HG02588 (cell line): Measurements from ENCODE around the gene SSC4D.
"Not testable (repeated sequence)": the region's sequence is repeated elsewhere in the genome, so short reads cannot be mapped to it uniquely, and the experiment has no call there.

Source experiments
- ATAC-seq: cut with Tn5 transposase; IDR thresholded peaks from one replicate; pipeline ENCODE4 v1.9.1; 2021; ENCODE audit warnings: mild to moderate bottlenecking, moderate library complexity; ENCODE audit not compliant: unreplicated experiment

The SSC4D gene

DNA sequence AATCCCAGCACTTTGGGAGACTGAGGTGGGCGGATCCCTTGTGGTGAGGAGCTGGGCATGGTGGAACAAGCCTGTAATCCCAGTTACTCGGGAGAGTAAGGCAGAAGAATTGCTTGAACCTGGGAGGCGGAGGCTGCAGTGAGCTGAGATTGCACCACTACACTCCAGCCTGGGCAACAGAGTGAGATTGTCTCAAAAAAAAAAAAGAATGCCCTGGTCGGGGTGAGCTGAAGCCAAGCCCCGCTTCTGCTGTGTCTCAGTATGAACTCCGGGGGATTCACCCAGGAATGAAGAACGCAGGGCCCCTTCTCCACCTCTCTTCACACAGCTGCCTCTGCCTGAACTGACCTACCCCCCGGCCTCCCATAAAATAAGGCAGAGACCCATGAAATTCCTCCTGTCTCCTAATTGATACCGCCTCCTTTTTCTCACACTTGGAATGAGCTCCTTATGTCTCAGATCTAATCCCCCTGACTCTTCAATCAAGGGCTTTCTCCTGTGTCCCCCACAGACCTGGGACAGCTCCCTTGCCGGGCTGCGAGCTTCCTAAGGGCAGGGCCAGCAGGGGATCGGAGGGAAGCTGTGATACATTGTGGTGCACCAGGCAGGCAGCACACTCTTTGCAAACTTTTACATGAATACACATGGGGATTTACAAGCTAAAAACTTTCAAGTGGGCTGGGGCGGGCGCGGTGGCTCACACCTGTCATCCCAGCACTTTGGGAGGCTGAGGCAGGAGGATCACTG is 14.3 kb upstream of the SSC4D start:
- ATAC-seq = no peak

DNA sequence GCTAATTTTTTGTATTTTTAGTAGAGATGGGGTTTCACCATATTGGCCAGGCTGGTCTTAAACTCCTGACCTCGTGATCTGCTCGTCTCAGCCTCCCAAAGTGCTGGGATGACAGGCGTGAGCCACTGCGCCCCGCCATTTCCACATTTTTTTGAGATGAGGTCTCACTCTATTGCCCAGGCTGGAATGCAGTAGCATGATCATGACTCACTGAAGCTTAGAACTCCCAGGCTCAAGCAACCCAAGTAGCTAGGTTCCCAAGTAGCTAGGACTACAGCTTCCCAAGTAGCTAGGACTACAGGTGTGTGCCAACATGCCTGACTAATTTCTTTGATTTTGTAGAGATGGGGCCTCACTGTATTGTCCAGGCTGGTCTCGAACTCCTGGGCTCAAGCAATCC is 11.6 kb upstream of the SSC4D start:
- not testable (repeated sequence) for ATAC-seq

DNA sequence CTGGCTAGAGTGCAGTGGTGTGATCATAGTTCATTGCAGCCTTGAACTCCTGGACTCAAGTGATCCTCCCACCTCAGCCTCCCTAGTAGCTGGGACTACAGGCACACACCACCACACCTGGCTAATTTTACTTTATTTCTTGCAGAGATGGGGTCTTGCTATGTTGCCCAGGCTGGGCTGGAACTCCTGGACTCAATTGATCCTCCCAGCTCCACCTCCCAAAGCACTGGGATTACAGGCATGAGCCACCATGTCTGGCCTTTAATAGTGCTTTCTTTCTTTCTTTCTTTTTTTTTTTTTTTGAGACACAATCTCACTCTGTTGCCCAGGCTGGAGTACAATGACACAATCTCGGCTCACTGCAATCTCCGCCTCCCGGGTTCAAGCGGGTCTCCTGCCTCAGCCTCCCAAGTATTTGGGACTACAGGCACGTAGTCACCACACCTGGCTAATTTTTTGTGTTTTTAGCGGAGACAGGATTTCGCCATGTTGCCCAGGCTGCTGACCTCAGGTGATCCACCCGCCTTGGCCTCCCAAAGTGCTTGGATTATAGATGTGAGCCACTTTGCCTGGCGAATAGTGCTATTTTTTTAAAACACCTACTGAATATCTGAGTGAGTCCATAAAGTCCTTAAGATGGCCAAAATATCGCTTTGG is 8.3 kb upstream of the SSC4D start:
- ATAC-seq = not testable (repeated sequence)

DNA sequence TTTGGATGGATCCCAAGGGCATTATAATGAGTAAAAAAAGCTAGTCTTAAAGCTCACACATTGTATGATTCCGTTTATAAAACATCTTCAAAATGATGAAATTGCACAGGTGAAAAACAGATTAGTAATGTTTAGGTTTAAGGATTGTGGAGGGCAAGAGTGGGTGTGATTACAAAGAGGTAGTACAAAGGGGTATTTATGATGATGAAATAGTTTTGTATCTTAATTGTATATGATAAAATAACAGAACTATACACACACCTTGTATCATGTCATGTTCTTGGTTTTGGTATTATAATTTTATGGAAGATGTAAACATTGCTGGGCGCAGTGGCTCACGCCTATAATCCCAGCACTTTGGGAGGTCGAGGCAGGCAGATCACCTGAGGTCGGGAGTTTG is 2.8 kb upstream of the SSC4D start:
- ATAC-seq = no peak

DNA sequence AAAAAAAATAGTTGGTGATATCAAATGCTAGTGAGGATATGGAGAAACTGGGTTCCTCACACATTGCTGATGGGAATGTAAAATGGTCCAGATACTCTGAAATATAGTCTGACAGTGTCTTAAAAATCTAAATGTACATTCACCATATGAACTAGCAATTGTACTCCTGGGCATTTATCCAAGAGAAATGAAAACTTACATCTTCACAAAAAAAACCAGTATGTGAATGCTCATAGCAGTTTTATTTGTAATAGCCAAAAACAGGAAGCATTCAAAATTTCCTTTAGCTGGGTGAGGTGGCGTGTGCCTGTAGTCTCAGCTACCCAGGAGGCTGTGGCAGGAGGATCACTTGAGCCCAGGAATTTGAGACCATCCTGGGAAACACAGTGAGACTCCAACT is 2.1 kb upstream of the SSC4D start:
- no peak for ATAC-seq

DNA sequence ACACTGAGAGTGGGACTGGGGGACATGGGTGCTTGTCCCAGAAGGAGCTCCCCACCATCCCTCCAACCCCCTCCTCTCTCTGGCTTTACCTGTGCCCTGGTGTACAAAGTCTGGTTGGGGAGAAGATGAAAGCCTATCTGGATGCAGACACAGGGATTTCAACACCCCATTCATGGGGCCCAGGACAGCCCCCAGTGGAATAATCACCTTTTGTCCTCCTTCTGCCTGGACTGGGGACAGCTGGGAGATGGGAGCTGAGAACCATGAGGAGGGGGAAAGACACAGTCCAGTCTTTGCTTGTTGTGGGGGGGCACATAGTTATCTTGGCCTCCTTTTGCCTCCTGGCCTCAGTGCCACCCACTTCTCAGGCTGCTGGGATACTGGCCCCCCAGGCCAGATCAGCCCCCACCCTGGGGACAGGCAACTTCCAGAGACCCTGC is 1.4 kb downstream of the SSC4D start:
- ATAC-seq = no peak

DNA sequence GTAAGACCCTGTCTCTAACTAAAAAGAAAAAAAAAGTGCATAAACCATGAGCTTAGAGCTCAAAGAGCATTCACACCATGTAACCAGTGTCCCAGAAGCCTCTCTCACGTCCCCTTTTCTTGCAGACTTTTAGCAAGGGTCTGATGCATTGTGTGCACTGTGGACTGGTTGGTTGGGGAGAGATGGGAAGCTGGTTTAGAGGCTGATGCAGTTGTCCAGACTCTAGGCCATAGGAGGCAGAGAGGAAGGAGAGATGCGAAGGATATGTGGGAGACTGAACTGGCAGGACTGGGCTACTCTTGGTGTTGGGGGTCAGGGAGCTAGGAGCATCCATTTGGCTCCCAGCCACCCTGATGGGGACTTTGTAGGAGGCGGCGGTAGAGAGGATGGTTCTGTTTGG is 1.8 kb downstream of the SSC4D start:
- ATAC-seq = no peak

DNA sequence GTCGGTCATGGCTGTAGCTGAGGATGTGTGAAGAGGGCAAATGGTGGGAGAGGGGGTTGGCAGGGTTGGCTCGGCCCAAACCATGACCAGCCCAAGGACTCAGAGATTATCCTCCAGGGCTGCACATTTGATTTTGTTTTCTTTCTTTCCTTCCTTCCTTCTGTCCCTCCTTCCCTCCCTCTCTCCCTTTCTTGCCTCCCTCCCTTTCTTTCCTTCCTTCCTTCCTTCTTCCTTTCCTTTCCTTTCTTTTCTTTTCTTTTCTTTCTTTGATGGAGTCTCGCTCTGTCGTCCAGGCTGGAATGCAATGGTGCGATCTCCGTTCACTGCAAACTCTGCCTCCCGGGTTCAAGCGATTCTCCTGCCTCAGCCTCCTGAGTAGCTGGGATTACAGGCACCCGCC is 3.8 kb downstream of the SSC4D start:
- ATAC-seq = no peak

DNA sequence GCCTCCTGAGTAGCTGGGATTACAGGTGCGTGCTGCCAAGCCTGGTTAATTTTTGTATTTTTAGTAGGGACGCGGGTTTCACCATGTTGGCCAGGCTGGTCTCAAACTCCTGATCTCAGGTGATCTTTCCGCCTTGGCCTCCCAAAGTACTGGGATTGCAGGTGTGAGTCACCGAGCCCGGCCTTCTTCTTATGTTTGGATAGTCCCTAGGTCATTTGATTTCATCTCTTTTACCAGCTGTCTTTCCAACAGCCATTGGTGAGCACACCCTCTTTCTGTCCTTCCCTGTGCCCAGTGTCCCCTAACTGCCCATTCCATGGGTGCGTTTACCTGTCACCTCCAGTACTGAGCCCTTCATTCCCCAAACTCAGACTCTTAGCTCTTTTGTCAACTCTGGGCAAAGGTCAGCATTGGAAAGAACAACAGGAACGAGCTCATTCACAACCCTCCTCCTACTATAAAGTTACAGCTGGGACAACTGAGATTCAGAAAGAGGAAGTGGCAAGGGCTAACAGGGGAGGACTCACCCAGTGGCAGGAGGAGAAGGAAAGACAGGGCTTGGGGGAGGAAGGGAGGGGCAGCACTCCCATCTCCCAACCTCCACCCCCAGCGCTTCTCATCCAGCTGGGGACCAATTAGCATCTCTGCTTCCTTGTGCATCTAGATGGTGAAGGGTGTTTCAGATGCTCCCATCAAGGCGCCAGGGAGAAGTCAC is 5.6 kb downstream of the SSC4D start:
- no peak for ATAC-seq

DNA sequence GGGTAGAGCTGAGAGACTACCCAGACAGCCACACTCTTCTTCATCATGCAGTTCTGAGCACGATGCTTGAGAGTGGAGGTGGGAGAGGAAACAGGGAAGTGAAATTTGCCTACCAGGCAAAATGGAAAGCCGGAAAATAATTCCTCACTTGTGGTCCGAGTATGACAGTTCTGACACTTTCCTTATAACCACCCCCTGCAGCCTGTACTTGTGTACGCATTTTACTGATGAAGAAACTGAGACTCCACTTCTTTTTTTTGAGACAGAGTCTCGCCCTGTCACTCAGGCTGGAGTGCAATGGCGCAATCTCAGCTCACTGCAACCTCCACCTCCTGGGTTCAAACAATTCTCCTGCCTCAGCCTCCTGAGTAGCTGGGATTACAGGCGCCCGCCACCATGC is 6.4 kb downstream of the SSC4D start:
- ATAC-seq = not testable (repeated sequence)

DNA sequence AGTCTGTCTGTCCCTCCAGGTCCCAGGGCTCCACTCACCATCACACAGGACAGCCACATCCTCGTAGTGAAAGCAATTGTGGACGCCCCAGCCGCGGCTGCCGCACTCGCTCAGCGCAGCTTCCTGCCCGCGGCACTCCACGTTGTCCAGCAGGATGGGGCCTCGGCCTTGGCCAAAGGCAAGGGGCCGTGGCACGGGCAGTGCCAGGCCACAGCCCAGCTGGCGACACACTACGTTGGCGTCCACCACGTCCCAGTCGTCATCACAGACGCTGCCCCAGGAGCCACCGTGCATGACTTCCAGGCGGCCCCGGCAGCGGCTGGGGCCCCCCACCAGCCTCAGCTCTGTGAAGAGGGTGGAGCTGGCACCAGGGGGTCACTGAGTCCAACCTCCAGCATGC is 9.2 kb downstream of the SSC4D start:
- ATAC-seq = no peak

DNA sequence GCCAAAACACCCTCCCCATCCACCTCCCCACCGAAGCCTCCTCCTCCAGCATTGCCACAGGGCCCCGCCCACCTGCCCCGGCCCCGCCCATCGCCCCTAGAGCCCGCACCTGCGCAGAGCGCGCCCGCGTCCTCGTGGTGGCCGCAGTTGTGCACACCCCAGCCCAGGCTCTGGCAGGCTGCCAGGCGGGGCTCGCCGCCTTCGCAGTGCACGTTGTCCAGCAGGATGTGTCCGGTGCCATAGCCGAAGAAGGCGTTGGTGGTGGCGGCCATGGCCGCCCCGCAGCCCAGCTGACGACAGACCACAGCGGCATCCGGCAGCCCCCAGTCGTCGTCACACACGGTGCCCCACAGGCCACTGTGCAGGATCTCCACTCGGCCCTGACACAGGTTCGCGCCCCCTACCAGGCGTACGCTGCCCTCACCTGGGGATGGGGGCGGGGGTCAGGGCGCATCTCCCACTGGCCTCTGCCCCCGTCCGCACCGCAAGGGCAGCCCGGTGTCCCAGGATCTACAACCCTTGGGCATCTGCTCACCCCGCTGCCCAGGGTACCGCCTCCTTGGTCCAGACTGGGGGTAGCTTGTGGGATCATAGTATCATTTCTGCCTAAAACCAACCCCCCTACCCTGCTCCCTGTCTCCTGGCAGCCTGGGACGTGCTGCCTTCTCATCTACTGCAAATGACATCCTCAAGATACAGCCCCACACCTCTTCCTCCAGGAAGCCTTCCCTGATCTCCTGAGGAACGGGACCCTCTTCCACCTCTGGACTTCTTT is 11.9 kb downstream of the SSC4D start:
- ATAC-seq = no peak

DNA sequence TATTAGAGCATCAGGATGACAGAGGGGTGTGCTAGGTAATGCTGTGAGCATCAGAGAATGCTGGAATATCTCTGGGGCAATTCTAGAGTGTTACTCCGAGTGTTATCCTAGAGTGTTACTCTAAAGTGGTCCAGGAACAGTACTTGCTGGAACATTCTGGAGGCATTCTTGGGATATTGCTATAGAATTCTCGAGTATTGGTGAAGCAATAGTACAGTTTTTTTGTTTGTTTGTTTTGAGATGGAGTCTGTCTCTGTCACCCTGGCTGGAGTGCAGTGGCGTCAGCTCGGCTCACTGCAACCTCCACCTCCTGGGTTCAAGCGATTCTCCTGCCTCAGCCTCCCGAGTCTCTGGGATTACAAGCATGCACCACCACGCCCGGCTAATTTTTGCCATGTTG is 12.6 kb downstream of the SSC4D start:
- ATAC-seq = no peak

DNA sequence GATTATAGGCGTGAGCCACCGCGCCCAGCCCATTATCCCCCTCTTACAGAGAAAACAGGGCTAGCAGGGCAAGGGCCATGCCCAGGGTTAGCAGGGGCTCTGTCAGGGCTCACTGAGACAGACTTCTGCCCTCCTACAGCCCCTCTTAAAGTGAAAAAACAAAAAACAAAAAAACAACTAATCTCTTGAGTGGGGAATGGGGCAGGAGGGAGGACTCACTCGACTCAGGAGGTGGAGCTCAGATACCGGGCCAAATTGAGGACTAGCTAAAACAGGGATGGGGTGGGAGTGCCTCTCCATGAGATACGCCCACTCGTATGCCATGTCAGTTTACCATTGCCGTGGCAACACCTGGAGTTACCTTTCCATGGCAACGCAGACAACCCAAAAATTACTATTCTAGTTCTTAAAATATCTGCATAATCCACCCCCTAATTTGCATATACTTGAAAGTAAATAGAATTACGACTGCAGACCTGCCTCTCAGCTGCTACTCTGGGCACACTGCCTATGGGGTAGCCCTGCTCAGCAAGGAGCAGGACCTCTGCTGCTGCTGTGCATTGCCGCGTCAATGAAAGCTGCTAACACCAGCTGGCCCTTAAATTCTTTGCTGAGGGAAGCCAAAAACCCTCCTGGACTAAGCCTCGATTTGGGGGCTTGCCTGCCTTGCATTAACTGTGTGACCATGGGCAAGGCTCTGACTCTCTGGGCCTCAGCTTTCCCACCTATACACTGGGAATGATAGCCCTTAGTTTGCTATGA is 13.4 kb downstream of the SSC4D start:
- no peak for ATAC-seq

DNA sequence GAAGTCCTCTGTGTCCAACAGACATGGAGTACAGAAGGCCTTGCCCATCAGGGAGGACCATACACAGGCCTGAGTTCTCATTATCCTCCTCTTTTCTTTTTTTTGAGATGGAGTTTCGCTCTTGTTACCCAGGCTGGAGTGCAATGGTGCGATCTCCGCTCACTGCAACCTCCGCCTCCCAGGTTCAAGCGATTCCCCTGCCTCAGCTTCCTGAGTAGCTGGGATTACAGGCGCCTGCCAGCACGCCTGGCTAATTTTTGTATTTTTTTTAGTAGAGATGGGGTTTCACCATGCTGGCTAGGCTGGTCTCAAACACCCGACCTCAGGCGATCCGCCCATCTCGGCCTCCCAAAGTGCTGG is 13.9 kb downstream of the SSC4D start:
- ATAC-seq = not testable (repeated sequence)

DNA sequence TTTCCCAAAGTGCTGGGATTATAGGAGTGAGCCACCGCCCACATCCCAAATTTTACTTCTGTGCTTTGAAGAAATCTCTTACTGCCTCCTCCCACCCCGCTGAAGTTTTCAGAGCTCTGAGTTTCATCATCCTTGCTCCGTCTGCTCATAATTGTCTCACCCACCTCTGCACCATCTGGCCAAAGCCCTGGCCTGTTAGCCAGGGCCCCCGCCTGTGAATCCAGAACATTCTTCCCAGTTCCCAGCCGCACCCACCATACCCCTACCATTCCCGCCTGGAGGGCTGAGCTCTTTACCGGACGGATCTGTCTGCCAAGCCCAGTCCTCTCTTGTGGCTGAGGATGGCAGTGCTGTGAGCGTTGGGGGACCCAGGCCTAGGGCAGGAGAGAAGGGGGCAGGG is 14.5 kb downstream of the SSC4D start:
- ATAC-seq = no peak

DNA sequence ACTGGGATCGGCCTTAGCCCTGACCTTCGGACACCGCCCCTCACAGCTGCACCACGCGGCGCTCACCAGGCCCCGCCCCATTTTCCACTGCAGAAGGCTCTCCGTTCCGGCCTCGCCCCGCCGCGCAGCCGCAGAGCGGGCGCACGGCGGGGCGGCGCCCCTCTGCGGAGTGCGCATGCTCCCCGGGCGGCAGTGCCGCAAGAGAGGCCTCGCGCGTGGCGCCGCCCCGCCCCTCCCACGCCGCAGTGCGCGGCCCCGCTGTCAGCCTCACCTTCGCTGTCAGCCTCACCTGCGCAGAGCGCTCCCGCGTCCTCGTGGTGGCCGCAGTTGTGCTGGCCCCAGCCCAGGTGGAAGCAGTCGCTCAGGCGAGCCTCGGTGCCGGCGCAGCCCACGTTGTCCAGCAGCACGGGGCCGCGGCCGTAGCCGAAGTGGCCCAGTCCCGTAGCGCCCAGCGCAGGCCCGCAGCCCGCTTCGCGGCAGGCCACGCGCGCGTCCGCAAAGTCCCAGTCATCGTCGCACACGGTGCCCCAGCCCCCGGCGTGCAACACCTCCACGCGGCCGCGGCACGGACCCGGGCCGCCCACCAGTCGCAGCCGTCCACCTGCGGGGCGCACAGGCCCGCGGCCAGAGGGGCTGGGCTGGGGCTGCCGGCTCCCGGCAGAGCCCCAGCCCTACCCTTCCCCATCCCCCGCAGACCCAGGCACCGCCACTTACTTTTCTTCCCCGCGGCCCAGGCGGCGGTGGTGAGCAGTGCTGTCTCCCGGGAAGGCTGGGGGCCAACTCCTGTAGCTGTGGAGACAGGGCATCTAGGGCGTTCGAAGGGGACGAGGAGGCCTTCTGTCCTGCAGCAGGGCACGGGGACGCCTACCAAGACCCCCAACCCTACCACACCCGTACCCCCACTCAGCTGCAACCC is 16.1 kb downstream of the SSC4D start:
- peak; percentile 82 for ATAC-seq

DNA sequence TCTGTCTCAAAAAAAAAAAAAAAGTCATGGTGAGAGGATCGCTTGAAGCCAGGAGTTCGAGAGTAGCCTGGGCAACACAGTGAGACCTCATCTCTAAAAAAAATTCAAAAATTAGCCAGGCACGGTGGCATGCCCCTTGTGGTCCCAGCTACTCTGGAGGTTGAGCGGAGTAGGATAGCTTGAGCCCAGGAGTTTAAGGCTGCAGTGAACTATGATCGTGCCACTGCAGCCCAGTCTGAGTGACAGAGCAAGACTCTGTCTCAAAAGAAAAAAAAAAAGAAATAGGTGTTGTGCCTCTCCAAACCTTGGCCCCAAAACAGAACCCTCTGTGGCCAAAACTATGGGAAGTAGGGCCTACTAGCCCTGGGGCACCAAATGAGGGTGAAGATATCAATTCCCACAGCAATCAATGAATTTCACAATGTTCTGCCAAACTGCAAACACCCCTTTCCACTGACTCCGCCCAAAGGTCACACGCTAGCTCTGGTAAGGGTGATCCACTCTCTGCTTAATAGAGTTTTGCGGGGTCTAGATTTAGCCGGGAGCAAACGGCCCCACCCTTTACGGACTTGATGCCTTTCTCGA is 16.9 kb downstream of the SSC4D start:
- no peak for ATAC-seq

DNA sequence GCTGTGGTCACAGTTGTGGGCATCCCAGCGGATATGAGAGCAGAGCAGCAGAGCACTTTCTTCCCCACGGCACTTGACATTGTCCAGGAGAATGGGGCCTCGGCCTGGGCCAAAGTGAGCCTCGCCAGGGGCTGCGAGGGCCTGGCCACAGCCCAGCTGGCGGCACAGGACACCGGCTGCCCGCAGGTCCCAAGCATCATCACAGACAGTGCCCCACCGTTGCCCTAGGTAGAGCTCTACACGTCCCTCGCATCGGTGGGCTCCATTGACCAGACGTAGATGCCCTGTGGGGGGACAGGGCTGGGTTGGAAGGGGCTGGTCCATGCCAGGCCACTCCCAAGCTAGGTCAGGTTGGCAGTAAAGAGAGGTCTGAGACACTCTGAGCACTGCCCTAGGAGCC is 19.4 kb downstream of the SSC4D start:
- ATAC-seq = no peak
